ENCODE measurements around the gene QKI.

GRCh38 chr6:163409712-163410111 lies 4.8 kb upstream of the QKI start:
- TF ChIP-seq CTCF (conservative IDR thresholded peaks at IDR 0.05; ENCODE audit: low read length): no peak
- TF ChIP-seq EZH2phosphoT487 (IDR thresholded peaks at IDR 0.05; ENCODE audit: borderline replicate concordance): no peak
